Measurements from ENCODE around the gene CLK4.

CLK4 gene

DNA sequence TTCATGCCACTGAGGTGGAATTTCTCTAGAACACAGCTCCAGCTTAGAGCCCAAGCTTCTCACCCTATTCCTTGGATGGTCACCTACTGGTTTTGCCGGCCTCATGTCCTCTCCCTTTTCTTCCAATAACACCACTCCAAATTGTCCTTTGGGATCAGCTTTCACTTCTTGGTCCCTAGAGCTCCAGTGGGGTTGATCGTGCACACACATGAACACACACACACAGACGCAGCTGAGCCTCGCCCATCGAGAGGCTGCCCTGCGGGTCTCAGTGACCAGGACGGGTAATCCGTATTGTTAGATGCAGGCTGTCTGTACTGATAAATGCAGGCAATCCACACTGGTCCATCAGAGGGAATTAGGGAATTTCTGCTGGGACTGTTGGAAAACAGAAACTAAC lies 43.6 kb downstream of the CLK4 start:
- DNase-seq = no peak

DNA sequence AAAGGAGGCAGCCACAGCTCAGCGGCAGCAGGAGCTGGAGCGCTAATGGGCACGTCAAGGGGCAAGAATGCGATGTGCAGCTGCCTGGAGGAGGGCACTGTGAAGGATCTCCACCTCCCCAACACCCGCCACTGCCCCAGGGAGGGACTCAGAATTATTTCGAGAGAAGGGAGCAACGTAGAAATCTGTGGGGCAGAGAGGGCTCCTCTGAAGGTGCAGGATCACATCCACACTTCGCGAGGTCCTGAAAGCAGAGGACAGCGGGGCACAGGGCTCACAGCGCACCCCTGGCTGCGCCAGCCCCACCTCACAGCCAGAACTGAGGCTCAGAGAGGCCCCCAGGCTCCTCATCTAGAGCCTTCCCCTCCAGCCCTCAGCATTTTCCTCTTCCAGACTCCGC lies 44.6 kb downstream of the CLK4 start:
- DNase-seq = no peak

GRCh38 chr5:178581621-178582020 lies 45.2 kb downstream of the CLK4 start:
- DNase-seq = no peak

DNA sequence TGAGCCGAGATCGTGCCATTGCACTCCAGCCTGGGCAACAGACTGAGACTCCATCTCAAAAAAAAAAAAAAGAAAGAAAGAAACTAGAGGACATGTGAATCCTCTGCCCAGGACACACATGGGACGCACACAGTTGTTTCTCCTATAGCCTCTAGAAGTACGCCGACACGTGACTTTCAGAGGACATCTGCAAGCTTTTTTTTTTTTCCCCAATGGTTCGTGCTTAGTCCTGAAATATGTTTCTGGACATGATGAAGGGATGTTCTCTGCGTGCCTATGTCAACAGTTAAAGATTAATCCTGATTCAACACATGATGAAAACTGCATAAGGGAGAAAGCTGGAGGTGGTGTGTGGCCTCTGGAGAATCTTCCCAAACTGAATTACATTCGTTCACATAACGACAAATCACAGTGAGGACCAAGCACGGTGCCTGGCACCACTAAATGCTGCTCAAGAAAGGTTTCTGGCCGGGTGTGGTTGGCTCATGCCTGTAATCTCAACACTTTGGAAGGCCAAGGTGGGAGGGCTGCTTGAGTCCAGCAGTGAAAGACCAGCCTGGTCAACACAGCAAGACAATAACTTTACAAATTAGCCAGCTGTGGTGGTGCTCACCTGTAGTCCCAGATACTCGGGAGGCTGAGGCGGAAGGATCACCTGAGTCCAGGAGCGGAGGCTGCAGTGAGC lies 46.4 kb downstream of the CLK4 start:
- DNase-seq = no peak

DNA sequence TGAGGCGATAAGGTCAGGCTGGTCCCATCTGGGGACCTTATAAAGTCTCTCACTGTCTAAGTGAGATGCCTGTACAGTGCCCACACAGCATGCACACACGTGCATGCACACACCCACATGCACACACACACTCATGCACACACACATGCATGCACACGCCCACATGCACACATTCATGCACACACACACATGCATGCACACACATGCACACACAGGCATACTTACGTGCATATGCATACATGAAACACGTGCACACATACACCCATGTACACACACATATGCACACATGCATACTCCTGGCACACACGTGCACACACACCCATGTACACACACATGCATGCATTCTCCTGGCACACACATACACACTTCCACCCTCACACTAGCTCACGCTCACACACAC lies 48.9 kb downstream of the CLK4 start:
- no peak for DNase-seq

- DNase-seq = no peak
These were observed 49.4 kb downstream of the CLK4 start for GRCh38 chr5:178577376-178577839.

- no peak for DNase-seq
These were observed 50.1 kb downstream of the CLK4 start for GRCh38 chr5:178576591-178577351.

GRCh38 chr5:178573216-178573615 lies 53.6 kb downstream of the CLK4 start:
- DNase-seq = no peak

DNA sequence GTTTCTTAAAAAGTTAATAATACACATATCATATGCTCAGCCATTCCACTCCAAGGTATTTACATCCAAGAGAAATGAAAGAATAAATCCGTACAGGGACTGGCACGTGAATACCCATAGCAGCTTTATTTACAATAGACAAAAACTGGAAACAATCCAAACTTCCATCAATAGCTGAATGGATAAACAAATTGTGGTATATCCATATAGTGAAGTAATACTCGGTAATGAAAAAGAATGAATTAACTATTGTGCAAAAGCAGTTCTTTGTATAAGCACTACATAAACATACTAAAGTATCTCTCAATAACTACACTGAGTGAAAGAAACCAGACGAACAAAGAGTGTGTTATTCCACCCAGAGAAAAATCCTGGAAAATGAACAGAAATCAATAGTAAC lies 54.2 kb downstream of the CLK4 start:
- DNase-seq = no peak

- DNase-seq = no peak
These were observed 57.4 kb downstream of the CLK4 start for GRCh38 chr5:178569485-178569884.

GRCh38 chr5:178564811-178565550 lies 61.9 kb downstream of the CLK4 start:
- no peak for DNase-seq

DNA sequence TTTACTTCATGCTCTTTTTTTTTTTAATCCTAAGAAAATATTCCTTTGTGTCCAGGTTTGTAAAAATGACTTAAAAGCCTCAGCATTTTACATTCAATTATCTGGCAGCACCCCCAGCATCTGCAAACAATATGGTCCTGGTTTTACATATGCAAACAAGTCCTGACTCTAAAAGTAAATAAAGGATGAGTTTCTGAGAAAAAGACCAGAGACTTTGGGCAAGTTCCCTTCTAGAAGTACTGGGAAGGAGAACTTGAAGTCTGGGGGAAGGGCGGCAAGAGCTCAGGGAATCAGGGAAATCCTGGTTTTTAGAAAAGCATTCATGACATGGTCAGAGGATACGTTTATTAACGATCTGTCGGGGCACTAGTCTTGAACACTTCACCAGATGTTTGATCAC lies 62.5 kb downstream of the CLK4 start:
- no peak for DNase-seq

GRCh38 chr5:178563621-178564020 lies 63.2 kb downstream of the CLK4 start:
- no peak for DNase-seq

- no peak for DNase-seq
These were observed 65.0 kb downstream of the CLK4 start for GRCh38 chr5:178561746-178562264.

DNA sequence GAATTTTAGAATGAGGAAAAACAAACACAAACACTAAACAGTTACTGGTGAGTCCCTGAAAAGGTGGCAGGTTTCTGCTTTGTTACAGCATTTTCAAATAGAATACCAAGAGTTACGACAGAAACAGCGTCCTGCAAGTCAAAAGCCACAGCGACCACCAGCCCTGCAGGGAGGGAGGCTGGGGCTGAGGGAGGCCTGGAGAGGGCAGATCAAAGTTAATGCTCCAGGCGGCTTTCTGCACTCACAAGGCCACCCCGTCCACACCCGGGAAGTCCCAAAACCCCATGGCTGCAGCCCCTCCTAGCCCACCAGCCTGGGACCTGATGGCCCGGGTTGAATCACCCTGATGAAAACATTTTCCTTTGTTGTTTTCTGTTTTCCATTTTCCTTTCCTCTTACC lies 65.9 kb downstream of the CLK4 start:
- DNase-seq = no peak

GRCh38 chr5:178557416-178557815 lies 69.4 kb downstream of the CLK4 start:
- no peak for DNase-seq

DNA sequence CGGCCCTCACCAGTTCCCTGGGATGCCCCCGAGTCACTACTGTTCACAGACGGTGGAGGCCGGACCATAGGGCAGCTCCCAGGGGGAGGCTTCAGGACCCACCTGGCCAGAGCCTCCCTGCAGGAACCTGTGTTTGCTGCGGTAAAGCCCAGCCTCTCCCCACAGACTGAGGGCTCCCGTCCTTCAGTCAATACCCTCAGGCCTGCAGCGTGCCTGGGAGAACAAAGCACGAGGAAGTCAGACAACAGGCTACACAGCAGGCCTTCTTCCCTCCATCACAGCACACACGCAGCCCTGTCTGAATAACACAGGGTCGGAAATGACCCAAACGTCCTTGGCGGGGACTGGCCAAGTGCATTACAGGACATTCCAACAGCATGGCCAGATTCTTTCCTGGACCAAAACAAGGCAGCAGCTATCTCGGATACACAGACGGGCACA lies 71.1 kb downstream of the CLK4 start:
- no peak for DNase-seq

GRCh38 chr5:178555005-178555404 lies 71.8 kb downstream of the CLK4 start:
- no peak for DNase-seq

- DNase-seq = no peak
These were observed 72.5 kb downstream of the CLK4 start for GRCh38 chr5:178554311-178554710.

DNA sequence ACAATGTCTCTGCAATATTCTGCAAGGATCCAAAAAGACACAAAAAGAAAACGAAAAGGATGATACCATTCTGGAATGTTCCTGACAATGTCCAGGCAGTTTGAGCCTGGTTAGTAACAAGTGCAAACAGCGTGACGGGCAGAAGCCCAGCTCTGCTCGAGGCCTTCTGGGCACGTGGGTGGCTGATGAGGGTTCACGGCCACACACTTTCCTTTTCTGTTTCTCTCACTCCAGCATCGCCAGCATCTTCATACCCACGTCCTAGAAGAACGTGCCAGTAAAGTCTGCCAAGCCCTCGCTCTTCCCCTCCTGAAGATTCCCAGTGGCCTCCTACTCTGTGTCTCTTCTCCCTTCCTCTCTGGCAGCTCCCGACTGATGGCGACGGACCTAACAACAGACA lies 73.3 kb downstream of the CLK4 start:
- DNase-seq = no peak
